Measurements from ENCODE around the gene VMO1.

The VMO1 gene

GRCh38 chr17:4742629-4743028, 43.5 kb downstream of the VMO1 start:
- no peak overlapping the region for H3K4me3 ChIP-seq (IDR thresholded peaks at IDR 0.05; ENCODE audit: insufficient read depth, low read depth, low read length)
- H3K36me3 ChIP-seq (ENCODE audit: insufficient read depth): no peaks in the 10 kb centered on the region
- no peak overlapping the region for H3K27ac ChIP-seq
- H4K20me1 ChIP-seq (ENCODE audit: insufficient read depth): no peaks in the 10 kb centered on the region
- no peak overlapping the region for H2AFZ ChIP-seq (ENCODE audit: low read depth)
- H3K9ac ChIP-seq: no peak overlapping the region
- 0 out of 2 replicates have a peak, but pooled peaks cover 2% of the 10 kb centered on the region for H3K27me3 ChIP-seq (ENCODE audit: insufficient read depth, low read depth)
- H3K4me2 ChIP-seq: no peak overlapping the region
- TF ChIP-seq CTCF (conservative IDR thresholded peaks at IDR 0.05; ENCODE audit: low read depth, low read length): no peak
- H3K79me2 ChIP-seq (ENCODE audit: insufficient read depth, low read depth): no peaks in the 10 kb centered on the region
- H3K4me1 ChIP-seq (ENCODE audit: low read depth, poor library complexity, severe bottlenecking): no peaks in the 10 kb centered on the region

- Histone ChIP-seq H3K4me1 (ENCODE audit: low read depth, poor library complexity, severe bottlenecking) (no peaks in the 10 kb centered on the region), H3K27me3 (ENCODE audit: insufficient read depth, low read depth) (0 out of 2 replicates have a peak, but pooled peaks cover 2% of the 10 kb centered on the region), H3K27ac (no peak overlapping the region), H3K9ac (no peak overlapping the region), H4K20me1 (ENCODE audit: insufficient read depth) (no peaks in the 10 kb centered on the region), H3K4me2 (no peak overlapping the region), H3K4me3 (IDR thresholded peaks at IDR 0.05; ENCODE audit: insufficient read depth, low read depth, low read length) (no peak overlapping the region), H3K79me2 (ENCODE audit: insufficient read depth, low read depth) (no peaks in the 10 kb centered on the region), H2AFZ (ENCODE audit: low read depth) (no peak overlapping the region), H3K36me3 (ENCODE audit: insufficient read depth) (no peaks in the 10 kb centered on the region)
- TF ChIP-seq CTCF (conservative IDR thresholded peaks at IDR 0.05; ENCODE audit: low read depth, low read length): no peak
Measured at GRCh38 chr17:4742133-4742532, 44.0 kb downstream of the VMO1 start.

- TF ChIP-seq CTCF (conservative IDR thresholded peaks at IDR 0.05; ENCODE audit: low read depth, low read length): no peak
- Histone ChIP-seq H3K27me3 (ENCODE audit: insufficient read depth, low read depth) (0 out of 2 replicates have a peak, but pooled peaks cover 2% of the 10 kb centered on the region), H3K79me2 (ENCODE audit: insufficient read depth, low read depth) (no peaks in the 10 kb centered on the region), H3K4me3 (IDR thresholded peaks at IDR 0.05; ENCODE audit: insufficient read depth, low read depth, low read length) (no peak overlapping the region), H2AFZ (ENCODE audit: low read depth) (no peak overlapping the region), H3K36me3 (ENCODE audit: insufficient read depth) (no peaks in the 10 kb centered on the region), H3K9ac (no peak overlapping the region), H4K20me1 (ENCODE audit: insufficient read depth) (no peaks in the 10 kb centered on the region), H3K27ac (no peak overlapping the region), H3K4me2 (no peak overlapping the region), H3K4me1 (ENCODE audit: low read depth, poor library complexity, severe bottlenecking) (no peaks in the 10 kb centered on the region)
Measured at GRCh38 chr17:4741544-4741943, 44.6 kb downstream of the VMO1 start.

GRCh38 chr17:4740584-4740983, 45.6 kb downstream of the VMO1 start:
- Histone ChIP-seq H3K4me2 (no peak overlapping the region), H3K9ac (no peak overlapping the region), H3K27me3 (ENCODE audit: insufficient read depth, low read depth) (0 out of 2 replicates have a peak, but pooled peaks cover 2% of the 10 kb centered on the region), H3K4me1 (ENCODE audit: low read depth, poor library complexity, severe bottlenecking) (no peaks in the 10 kb centered on the region), H3K79me2 (ENCODE audit: insufficient read depth, low read depth) (no peaks in the 10 kb centered on the region), H4K20me1 (ENCODE audit: insufficient read depth) (no peaks in the 10 kb centered on the region), H2AFZ (ENCODE audit: low read depth) (no peak overlapping the region), H3K36me3 (ENCODE audit: insufficient read depth) (no peaks in the 10 kb centered on the region), H3K4me3 (IDR thresholded peaks at IDR 0.05; ENCODE audit: insufficient read depth, low read depth, low read length) (no peak overlapping the region), H3K27ac (no peak overlapping the region)
- TF ChIP-seq CTCF (conservative IDR thresholded peaks at IDR 0.05; ENCODE audit: low read depth, low read length): no peak
